Endothelial cell (in vitro differentiated cells): ENCODE results near the gene NOVA2. TPM values are rescaled to one million over a fixed set of nuclear protein-coding genes. Genes with fewer than 3 reads are reported as not detected.
A peak's percentile ranks its signal among the peaks of the same experiment; 100 is the strongest.

Experiments used
- DNase-seq: peaks from one replicate; pipeline ENCODE4 v3.0.0; 2021; ENCODE audit warnings: low spot score
- H3K27ac Mint-ChIP-seq: one replicate; pipeline ENCODE4 v1.8.0; 2021; ENCODE audit warnings: mixed read lengths, inconsistent platforms; ENCODE audit not compliant: unreplicated experiment
- H3K27me3 Mint-ChIP-seq: one replicate; pipeline ENCODE4 v1.8.0; 2021; ENCODE audit warnings: mild to moderate bottlenecking, moderate library complexity, mixed read lengths, inconsistent platforms; ENCODE audit not compliant: unreplicated experiment
- H3K36me3 Mint-ChIP-seq: one replicate; pipeline ENCODE4 v1.8.0; 2021; ENCODE audit warnings: mild to moderate bottlenecking, low read depth, mixed read lengths, inconsistent platforms; ENCODE audit not compliant: unreplicated experiment
- H3K4me1 Mint-ChIP-seq: one replicate; pipeline ENCODE4 v1.8.0; 2021; ENCODE audit warnings: mild to moderate bottlenecking, mixed read lengths, inconsistent platforms; ENCODE audit not compliant: unreplicated experiment
- H3K4me3 Mint-ChIP-seq: one replicate; pipeline ENCODE4 v1.8.0; 2021; ENCODE audit warnings: mild to moderate bottlenecking, mixed read lengths, inconsistent platforms; ENCODE audit not compliant: unreplicated experiment
- H3K9me3 Mint-ChIP-seq: one replicate; pipeline ENCODE4 v1.8.0; 2021; ENCODE audit warnings: mixed read lengths, inconsistent platforms; ENCODE audit not compliant: unreplicated experiment
- CTCF ChIP-seq: fragments of 200-600 bp; sonication (generic); IDR thresholded peaks from one replicate; pipeline ENCODE4 v1.5.0; 2021; ENCODE audit warnings: antibody characterized with exemption; ENCODE audit not compliant: unreplicated experiment
- total RNA-seq: library from RNA; stranded (reverse); fragmentation: NEBNext Ultra II Directional; extraction: Animal tissue kit (Norgen Biotek cat#: 25700); gene quantifications from one replicate; pipeline ENCODE4 v1.2.1, GENCODE V29; 2021; ENCODE audit not compliant: unreplicated experiment

Gene NOVA2
- total RNA-seq, 1 donor from 2014 or later, result 86.0 TPM

GRCh38 chr19:45962021-45962420, 11.6 kb downstream of the NOVA2 start:
- H3K9me3 Mint-ChIP-seq, result no peaks in the 10 kb centered on the region
- peaks cover 65% of the 10 kb centered on the region for H3K36me3 Mint-ChIP-seq
- H3K4me1 Mint-ChIP-seq, result peaks cover 69% of the 10 kb centered on the region
- no peak for DNase-seq
- no peak overlapping the region for H3K27ac Mint-ChIP-seq
- peaks cover 23% of the 10 kb centered on the region for H3K27me3 Mint-ChIP-seq
- TF ChIP-seq CTCF, result no peak
- H3K4me3 Mint-ChIP-seq, result no peak overlapping the region

DNA sequence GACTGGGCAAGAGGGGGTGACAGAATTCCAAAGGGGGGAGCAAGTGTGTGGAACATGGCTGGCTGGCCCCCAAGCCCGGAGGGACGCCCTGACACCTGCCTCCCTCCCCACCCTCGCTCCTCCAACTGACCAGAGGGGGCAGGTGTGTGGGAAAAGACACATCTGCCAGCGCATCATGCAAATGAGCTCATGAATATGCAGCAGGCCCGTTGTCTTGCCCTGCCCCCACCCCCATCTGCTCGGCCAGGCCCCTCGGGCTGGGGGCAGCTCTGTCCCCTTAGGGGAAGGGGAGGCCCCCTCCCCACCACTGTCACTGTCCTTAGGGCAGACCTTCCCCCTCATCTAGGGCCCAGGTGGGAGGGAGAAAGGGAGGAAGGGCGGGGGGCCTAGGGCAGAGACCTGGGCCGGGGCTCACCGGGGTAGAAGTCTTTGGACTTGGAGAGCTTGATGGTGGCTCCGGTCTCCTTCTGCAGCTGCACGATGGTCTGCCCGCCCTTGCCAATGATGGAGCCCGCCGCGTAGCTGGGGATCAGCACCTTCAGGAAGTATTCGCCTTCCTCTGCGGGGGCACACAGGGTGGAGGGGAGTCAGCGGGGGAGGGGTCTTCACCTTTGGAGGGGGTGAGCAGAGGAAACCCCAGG, 12.9 kb downstream of the NOVA2 start:
- no peak for DNase-seq
- Mint-ChIP-seq H3K27me3 (peaks cover 23% of the 10 kb centered on the region), H3K36me3 (peaks cover 64% of the 10 kb centered on the region), H3K4me1 (peaks cover 75% of the 10 kb centered on the region), H3K27ac (no peak overlapping the region), H3K9me3 (no peaks in the 10 kb centered on the region), H3K4me3 (peak overlapping the region; percentile 78)
- no peak for TF ChIP-seq CTCF

DNA sequence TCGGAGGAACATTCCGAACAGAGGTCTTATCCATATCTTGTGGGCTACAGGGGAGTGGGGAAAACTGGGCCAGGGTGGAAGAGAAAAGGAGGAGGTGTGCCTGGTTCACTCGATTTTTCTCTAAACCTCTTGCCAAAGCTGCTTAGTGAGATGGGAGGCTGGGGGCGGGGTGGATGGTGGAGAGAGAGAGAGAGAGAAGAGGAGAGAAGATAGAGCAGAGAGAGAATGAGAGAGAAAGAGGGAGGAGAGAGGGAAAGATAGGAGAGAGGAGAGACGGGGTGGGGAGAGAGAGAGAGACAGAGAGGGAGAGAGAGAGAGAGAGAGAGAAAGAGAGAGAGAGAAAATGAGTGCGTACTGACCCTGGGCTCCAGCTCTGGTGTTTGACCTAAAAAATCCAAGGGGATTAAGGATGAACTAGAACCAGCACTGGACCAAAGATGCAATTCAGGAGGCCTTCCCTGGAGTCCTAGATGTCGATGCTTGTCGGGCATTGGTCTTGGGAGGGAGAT, 14.1 kb downstream of the NOVA2 start:
- no peak for TF ChIP-seq CTCF
- H3K9me3 Mint-ChIP-seq, result no peaks in the 10 kb centered on the region
- H3K4me1 Mint-ChIP-seq, result peaks cover 74% of the 10 kb centered on the region
- H3K27ac Mint-ChIP-seq, result peak overlapping the region; percentile 74
- H3K36me3 Mint-ChIP-seq, result peaks cover 63% of the 10 kb centered on the region
- H3K27me3 Mint-ChIP-seq, result peaks cover 24% of the 10 kb centered on the region
- no peak for DNase-seq
- peak overlapping the region; percentile 64 for H3K4me3 Mint-ChIP-seq

GRCh38 chr19:45958769-45959516, 14.7 kb downstream of the NOVA2 start:
- Mint-ChIP-seq H3K27me3 (peaks cover 25% of the 10 kb centered on the region), H3K36me3 (peaks cover 61% of the 10 kb centered on the region), H3K27ac (peak overlapping the region; percentile 86), H3K9me3 (no peaks in the 10 kb centered on the region), H3K4me3 (peak overlapping the region; percentile 85), H3K4me1 (peaks cover 74% of the 10 kb centered on the region)
- no peak for DNase-seq
- TF ChIP-seq CTCF, result no peak

GRCh38 chr19:45958320-45958719, 15.3 kb downstream of the NOVA2 start:
- DNase-seq, result no peak
- Mint-ChIP-seq H3K9me3 (no peaks in the 10 kb centered on the region), H3K27ac (peak overlapping the region; percentile 86), H3K4me3 (peak overlapping the region; percentile 85), H3K4me1 (peaks cover 77% of the 10 kb centered on the region), H3K36me3 (peaks cover 65% of the 10 kb centered on the region), H3K27me3 (peaks cover 25% of the 10 kb centered on the region)
- no peak for TF ChIP-seq CTCF
